ENCODE measurements around the gene ZMAT2. TPM values are rescaled to one million over a fixed set of nuclear protein-coding genes. Genes with fewer than 3 reads are reported as not detected.

ZMAT2 gene
- total and polyA plus RNA-seq, 2 of the 8 experiments (the other 6 are each of a cell fraction or from before 2014, with no cell fraction given), result 56.8 to 65.9 TPM

GRCh38 chr5:140733098-140733497 is 32.9 kb downstream of the ZMAT2 start:
- Histone ChIP-seq H3K27ac (ENCODE audit: low read depth, low read length) (no peak overlapping the region), H3K36me3 (ENCODE audit: control insufficient read depth in 2 of 4, insufficient read depth in 4 of 4, low read length in 3 of 4) (no peaks in the 10 kb centered on the region), H2BK5ac (ENCODE audit: low read depth, low read length) (no peak overlapping the region), H2BK20ac (ENCODE audit: low read length) (no peak overlapping the region), H3K79me1 (ENCODE audit: low read depth, low read length) (no peaks in the 10 kb centered on the region), H3K23ac (ENCODE audit: insufficient read length) (no peak overlapping the region), H3K79me2 (ENCODE audit: control insufficient read depth in 1 of 2, insufficient read depth in 2 of 2, low read length in 2 of 2) (no peaks in the 10 kb centered on the region), H4K8ac (ENCODE audit: extremely low read depth, insufficient read depth, low read length) (no peak overlapping the region), H3K18ac (ENCODE audit: extremely low read depth, low read length) (no peak overlapping the region), H3K9ac (replicated peaks in 1 of 4; ENCODE audit: extremely low read depth in 1 of 4, low read depth in 3 of 4, low read length in 3 of 4) (no peak overlapping the region), H2BK120ac (replicated peaks; ENCODE audit: low read depth, low read length) (no peak overlapping the region), H3K4me3 (ENCODE audit: extremely low read depth in 1 of 4, insufficient read depth in 2 of 4, low read depth in 3 of 4, low read length in 4 of 4) (no peak overlapping the region), H3K4me2 (ENCODE audit: insufficient read depth in 1 of 2, low read depth in 2 of 2, low read length in 2 of 2) (no peak overlapping the region), H4K20me1 (replicated peaks in 1 of 2; ENCODE audit: control insufficient read depth in 1 of 2, insufficient read depth in 2 of 2, low read length in 2 of 2) (no peaks in the 10 kb centered on the region), H3K27me3 (replicated peaks in 1 of 4; ENCODE audit: control insufficient read depth in 3 of 4, extremely low read depth in 1 of 4, insufficient read depth in 3 of 4, low read length in 3 of 4) (no peaks in the 10 kb centered on the region), H2BK15ac (ENCODE audit: low read length) (no peak overlapping the region), H3K23me2 (ENCODE audit: low read depth, low read length) (no peaks in the 10 kb centered on the region; the same call in 1 of the 2 replicates), H3K4ac (replicated peaks; ENCODE audit: insufficient read length, low read depth, low read length) (no peak overlapping the region), H3K9me3 (ENCODE audit: insufficient read depth in 2 of 2, low read depth in 1 of 2, low read length in 1 of 2) (peaks cover 2 to 10% of the 10 kb centered on the region in 2 experiments; a peak in 2 of 4 replicates), H3K56ac (replicated peaks; ENCODE audit: insufficient read length, low read depth, low read length) (no peak overlapping the region), H4K5ac (ENCODE audit: insufficient read length, low read depth, low read length) (no peak overlapping the region), H4K91ac (replicated peaks; ENCODE audit: insufficient read length, low read length) (no peak overlapping the region), H2AFZ (ENCODE audit: low read length) (no peak overlapping the region), H3K4me1 (replicated peaks in 1 of 4; ENCODE audit: control insufficient read depth in 3 of 4, insufficient read depth in 4 of 4, low read length in 3 of 4) (no peaks in the 10 kb centered on the region), H2AK5ac (ENCODE audit: low read depth, low read length) (no peak overlapping the region), H2BK12ac (ENCODE audit: low read depth, low read length) (no peak overlapping the region), H3K14ac (ENCODE audit: insufficient read length) (no peak overlapping the region)
- no peak for DNase-seq (ENCODE audit: low read depth in 1 of 2, low spot score in 2 of 2)
- POLR2A ChIA-PET (ENCODE audit: partially characterized antibody), result no interaction called here
- no peak for FAIRE-seq
- whole genome bisulfite sequencing, 2 experiments (ENCODE audit: extremely low coverage in 1 of 2, insufficient coverage in 1 of 2, insufficient read length in 1 of 2, insufficient replicate concordance in 2 of 2, low coverage in 1 of 2, low lambda C conversion rate in 2 of 2, missing lambda C conversion rate in 1 of 2), result 74% methylated on average over 4 of the region's 4 CpGs; no CpG with 5 or more reads in 1 of the 2 experiments
- CTCF ChIA-PET (ENCODE audit: partially characterized antibody), result interaction anchor here (1.8 kb wide), 1 partner anchor 11 kb away, joined by 8 read pairs; no protein-coding TSS in a partner anchor
- no peak for TF ChIP-seq SUZ12 (IDR thresholded peaks at IDR 0.05; ENCODE audit: low read length)
